HG02885 (cell line): ENCODE measurements around the gene ETV4.

Source experiments
- ATAC-seq: cut with Tn5 transposase; IDR thresholded peaks from one replicate; pipeline ENCODE4 v1.9.1; 2021; ENCODE audit warnings: mild to moderate bottlenecking; ENCODE audit not compliant: unreplicated experiment, poor library complexity

The ETV4 gene

DNA sequence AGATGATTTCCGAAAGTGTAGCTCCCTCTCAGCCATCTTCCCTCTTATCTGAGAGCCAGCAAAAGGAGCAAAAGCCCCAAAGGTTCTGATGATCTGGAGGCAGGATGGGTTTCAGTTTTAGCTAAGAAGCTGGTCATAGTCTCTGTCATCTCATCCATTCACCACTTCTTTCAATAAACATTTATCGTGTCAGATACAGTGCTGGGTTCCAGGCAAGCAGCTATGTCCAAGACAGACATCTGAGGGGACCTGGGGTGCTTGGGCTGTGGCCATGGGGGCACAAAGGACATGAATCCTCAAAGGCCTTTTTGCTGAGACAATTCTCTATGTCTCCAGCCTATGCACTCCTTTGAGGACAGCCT, 1.0 kb upstream of the ETV4 start:
- no peak for ATAC-seq

DNA sequence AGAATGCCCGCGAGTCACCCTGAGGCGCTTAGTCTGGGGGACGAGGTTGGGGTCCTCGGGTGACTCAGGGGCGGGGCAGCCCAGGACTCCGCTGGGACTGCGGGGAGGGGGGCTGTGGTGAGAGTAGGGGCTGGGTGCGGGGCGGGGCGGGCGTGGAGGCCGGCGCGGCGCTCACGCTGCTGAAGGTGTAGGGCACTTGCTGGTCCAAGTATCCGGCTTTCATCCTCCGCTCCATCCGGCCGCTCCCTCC, 832 bp downstream of the ETV4 start:
- peak; percentile 16 for ATAC-seq

DNA sequence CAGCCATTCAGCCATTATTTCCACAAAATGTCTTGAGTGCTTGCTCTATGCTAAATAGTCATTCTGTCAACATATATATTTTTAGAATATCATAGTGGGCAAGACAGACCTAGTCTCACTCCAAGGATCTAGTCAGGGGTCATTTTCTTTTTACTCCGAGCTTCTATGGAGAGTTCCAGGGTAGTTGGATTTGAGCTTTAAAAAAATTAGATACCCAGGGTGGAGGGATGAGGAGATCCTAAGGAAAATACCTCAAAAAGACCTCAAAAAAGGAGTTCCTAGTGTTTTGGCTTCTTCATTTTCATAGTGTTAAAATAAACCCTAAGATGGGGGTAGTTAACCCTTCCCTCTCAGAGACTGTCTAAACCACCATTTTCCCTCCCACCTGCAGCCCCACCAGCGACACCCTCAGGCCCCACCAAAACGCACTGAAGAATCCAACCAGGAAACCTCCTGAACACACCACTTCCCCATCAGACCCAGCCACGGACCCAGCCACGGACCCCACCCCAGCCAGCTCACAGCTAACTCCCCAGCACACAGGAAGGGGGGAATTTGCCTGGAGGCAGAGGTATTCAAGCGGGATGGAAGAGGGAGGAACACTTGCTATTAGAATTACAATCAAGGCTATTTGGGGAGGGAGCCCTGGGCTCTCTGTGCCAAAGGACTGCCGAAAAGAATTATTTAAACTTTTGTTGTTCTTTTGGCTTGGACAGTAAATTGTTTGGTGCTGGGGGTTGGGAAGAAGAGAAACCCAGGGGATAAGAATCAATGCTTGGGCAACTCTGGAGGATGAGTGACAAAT, 2.2 kb downstream of the ETV4 start:
- no peak for ATAC-seq

DNA sequence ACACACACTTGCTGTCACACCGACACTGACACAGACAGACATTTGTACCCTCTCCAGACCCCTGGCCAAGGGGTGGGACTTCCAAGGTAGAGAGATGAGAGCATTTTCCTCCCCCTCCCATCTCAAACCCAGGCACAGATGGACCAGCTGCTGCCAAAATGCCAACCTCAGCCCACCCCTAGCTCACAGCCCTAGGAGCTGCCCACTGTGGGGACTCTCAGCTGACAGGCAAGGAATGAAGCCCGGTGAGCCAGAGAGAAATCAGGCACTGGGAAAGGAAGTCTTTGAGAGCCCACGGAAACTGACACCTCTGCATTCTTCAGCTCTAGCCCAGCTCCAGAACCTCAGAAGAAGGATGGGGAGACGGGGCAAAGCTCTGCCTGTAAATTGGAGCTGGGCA, 2.8 kb downstream of the ETV4 start:
- no peak for ATAC-seq

DNA sequence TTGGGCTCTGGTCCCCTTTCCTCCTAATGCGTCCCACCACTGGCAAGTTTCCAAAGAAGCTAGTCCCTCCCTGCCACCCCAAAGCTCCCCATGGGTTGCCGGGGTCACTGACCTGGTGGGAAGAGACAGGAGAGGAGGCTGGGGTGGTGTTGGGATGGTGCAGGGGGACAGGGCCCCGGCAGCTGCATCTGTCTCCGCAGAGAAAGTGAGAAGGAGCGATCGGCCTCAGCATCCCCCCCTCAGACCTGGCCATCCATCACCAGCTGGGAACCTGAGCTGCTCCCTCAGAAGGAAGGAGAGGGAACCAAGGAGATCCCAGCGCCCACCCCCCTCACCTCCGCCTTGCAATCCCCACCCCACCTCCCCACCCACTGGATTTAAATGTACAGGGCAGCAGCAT, 3.3 kb downstream of the ETV4 start:
- ATAC-seq, result no peak

DNA sequence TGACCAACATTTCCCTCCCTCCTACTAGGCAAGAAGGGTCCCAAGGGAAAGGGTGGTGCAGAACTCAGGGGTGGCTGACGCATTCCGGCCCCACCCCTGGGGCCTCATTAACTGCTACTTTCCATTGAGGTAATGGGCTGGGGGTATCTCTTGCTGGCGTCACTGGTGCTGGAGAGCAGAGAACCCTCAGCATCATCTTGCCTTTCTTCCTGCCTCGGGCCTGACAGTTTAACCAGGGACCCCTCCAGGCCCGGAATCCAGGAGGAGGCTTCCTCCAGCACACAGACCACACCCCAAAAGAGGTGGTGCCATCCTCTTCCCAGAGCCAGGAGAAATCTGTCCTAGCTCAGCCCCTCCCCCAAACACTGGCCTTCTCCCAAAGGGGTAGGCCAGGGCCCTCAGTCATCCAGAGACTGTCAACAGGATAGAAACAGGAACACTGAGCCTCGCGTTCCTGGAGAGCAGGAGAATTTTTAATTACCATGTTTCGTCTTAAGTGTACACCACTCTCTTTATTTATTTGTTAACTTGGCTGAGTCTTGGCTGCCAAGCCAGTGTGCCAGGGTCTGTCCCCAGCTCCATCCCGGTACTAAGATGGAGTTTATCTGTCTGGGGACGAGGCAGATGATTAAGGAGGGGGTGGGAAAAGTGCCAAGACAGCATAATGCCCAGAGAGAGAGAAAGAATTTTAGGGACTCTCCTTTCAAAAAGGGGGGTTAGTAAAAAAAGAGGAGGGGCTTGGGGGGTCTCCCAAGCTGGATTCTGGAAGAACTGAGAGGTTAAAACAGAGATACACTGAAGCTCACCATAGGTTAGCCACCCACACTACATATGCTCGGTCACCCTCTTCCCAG, 5.1 kb downstream of the ETV4 start:
- no peak for ATAC-seq

DNA sequence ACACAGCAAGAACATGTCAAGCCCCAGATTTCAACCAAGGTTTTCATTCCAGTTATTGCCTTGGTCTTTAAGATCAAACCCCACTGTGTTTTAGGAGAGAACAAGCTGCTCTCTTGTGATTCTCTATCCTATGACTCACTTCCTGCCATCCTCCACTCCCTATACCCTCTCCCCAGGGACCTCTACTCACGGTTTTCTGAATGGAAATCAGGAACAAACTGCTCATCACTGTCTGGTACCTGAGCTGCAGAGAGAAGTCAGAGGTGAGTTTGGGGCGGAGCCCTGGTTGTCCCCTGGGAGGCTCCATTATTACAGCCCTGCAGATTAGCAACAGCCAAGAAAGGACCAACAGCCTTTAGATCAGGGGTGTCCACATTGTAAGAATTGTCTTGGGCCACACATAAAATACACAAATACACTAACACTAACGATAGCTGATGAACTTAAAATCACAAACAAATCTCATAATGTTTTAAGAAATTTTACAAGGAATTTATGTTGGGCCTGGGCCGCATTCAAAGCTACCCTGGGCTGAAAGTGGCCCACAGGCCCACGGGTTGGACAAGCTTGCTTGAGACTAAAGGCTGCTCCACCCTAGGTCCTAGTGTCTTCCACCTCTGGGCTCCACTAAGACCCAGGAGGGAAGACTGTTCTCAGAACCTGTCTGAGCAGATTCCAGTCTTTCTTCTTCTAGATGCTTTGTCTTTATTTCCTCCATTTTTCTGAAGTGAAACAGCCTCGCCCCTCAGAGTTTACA, 9.7 kb downstream of the ETV4 start:
- ATAC-seq, result no peak

DNA sequence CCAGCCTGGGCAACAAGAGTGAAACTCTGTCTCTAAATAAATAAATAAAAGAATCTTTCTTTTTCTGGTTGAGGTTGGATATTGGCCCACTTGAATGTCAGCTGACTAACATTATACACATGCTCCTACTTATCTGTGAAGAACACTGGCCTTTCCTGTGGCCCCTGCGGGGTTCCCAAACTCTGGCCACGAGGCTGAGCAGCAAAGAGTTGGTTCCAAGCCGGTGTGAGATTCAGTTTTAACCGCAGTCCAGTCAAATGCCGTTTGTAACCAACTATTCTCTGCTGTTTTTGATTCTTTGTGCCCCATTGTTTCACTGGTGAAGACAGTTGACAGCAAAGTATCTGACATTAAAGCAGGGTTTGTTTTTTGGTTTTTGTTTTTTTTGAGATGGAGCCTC, 11.2 kb downstream of the ETV4 start:
- no peak for ATAC-seq

DNA sequence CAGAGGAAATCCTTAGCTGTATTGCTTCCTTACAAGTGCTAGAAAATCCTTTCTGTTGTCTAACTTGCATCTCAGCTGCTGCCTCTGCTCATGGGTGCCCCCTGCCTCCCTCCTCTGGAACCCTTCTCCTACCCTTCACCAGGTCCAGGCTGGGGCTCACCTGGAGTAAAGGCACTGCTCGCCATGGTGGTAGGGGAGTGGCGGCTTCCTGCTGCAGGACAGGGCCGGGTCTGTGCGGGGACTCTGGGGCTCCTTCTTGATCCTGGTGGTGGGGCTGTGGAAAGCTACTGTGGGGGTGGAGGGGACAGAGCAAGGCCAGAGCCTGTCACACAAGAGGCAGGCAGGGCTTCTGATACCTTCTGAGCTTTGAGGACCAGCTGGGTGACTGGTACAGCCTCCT, 12.4 kb downstream of the ETV4 start:
- ATAC-seq, result no peak

DNA sequence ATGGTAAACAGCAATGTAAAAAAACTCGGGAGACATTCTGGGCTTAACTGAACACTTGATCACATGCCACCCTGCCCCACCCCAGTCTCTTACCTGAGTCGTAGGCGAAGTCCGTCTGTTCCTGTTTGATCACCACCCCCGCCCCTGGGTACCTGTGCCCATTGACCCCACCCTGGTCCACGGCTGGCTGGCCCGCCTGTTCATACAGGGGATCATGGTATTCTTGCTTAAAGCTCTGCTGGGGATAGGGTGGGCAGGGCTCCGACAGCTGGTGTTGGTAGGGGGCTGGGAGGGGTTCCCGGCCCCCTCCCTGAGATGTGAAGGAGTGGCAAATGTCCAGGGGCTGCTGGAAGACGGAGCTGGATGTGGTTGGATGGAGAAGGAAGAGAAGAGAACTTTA, 13.6 kb downstream of the ETV4 start:
- no peak for ATAC-seq

DNA sequence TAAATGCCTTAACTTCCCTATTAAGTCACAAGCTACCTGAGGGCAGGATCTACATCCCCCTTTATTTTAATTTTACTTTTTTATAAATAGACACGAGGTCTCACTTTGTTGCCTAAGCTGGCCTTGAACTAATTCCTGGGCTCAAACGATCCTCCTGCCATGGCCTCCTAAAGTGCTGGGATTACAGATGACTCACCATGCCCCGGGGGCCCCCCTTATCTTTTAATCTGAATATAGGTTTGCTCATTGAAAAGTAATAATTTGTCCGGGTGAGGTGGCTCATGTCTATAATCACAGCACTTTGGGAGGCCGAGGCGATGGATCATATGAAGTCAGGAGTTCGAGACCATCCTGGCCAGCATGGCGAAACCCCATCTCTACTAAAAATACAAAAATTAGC, 14.2 kb downstream of the ETV4 start:
- ATAC-seq, result no peak

DNA sequence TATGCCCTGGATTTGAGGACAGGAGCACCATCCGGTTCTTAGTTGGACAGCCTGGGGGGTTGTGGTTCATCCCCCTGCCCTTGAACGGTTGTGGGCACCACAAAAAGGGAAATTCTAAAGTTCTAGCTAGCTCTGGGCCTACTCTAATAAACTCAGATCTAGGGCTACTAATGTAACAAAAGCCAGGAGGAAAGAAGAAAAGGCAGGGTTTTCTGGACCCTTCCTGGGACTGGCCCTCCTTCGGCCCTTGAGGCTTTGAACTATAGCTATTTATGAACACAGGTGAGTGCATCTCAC, 15.1 kb downstream of the ETV4 start:
- no peak for ATAC-seq

DNA sequence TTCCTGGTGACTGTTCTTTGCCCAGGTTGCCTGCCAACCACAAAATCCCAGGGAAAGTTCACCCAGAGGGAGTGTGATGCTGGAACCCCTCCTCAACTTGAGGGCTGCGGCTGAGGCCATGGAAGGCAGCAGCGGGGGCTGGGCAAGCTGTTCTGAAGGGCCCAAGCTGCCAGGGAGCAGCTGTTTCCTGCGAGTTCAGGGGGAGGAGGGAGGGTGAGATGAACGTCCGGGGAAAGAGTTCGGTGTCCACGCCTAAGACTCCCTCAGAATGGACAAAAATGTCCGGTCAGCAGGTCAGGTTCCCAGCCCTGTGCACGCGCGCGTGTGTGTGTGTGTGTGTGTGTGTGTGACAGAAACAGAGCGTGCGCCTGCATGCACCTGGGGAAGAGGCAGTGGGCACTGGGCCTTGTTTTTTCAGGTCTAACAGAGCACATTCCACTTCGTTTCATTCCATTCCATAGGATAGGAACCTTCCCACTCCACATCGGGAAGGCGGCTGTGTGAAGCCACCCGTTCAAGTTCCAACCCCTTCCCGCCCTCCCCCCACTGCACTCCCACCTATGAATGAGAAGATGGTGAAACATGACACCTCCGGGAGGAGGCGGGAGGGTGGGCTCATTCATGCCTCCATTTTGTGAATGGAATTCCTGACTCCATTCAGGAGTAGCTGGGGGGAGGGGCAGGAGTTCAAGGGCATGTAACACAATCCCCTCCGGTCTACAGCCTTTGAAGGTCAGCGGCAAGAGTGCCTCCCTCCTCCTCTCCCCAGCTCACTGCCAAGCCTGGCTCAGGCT, 15.7 kb downstream of the ETV4 start:
- ATAC-seq, result no peak

DNA sequence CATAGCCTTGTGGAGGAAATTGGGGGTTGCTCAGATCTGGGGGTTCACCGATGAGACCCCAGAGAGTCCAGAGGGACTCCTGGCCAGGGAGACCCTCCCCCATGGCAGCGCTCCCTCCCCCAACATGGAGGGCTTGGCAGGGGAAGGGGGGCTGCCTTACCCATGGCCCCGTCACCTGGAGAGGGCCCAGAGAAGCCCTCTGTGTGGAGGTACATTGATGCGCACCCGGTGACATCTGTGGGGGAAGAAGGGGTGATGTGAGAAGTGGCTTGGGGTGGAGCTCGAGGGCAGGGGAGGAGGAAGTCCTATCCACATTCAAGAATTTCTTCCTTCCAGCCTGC, 16.2 kb downstream of the ETV4 start:
- no peak for ATAC-seq

DNA sequence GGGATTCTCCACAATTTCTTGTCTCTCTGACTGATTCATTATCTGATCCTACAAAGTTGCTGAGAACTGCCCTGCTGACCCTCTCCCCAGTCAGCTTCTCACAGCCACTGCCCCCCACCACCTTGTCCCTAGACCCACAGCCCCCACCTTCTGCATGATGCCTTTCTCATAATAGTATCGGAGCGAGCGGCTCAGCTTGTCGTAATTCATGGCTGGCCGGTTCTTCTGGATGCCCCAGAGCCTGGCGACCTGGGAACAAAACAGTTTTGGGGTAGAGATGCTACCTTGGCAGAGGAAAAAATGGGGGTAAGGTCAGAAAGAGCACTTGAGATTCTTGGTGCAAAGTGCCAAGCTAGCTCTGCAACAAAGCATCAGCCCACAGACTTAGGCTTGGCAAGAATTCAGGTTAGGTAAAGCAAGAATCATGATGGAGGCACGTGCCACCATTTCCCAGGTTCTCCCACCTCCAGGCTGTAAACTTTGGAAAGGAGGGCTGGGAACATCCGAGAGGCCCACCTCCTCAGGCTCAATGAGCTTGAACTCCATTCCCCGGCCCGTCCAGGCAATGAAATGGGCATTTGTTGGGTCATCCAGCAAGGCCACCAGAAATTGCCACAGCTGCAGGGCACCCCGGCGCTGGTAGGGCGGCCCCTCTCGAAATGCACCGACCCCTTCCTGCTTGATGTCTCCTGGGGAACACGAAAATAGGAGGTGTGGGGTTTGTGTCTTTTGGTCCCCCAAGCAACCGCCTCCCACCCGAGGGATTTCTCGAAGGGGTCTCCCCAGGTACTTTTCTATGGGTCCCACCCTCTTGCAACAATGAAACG, 16.9 kb downstream of the ETV4 start:
- ATAC-seq, result no peak

DNA sequence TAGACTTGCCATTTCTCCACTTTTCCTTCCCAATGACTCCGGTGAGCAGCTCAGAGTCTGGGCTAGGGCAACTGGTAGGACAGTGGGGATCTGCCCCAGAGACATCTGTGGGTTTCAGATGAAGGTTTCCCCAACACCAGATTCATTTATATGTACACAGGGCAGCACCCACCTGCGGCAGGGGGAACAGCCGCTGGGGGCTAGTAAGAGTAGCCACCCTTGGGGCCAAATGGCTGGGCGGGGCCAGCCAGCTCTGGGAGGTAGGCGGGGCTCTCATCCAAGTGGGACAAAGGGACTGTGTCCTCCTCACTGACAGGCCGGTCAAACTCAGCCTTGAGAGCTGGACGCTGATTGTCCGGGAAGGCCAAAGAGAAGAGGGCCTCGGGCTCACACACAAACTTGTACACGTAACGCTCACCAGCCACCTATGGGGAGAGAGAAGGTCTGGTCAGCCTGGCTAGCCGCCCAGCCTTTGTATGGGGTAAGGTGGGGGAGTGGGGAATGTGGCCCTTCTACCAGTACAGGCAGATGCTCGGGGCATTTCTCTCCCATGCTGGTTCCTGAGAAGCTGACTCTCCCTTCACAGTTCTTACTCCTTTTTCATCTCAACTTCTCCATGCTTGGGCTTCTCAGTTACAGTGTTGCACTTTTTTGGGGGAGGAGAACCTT, 17.7 kb downstream of the ETV4 start:
- ATAC-seq, result no peak

DNA sequence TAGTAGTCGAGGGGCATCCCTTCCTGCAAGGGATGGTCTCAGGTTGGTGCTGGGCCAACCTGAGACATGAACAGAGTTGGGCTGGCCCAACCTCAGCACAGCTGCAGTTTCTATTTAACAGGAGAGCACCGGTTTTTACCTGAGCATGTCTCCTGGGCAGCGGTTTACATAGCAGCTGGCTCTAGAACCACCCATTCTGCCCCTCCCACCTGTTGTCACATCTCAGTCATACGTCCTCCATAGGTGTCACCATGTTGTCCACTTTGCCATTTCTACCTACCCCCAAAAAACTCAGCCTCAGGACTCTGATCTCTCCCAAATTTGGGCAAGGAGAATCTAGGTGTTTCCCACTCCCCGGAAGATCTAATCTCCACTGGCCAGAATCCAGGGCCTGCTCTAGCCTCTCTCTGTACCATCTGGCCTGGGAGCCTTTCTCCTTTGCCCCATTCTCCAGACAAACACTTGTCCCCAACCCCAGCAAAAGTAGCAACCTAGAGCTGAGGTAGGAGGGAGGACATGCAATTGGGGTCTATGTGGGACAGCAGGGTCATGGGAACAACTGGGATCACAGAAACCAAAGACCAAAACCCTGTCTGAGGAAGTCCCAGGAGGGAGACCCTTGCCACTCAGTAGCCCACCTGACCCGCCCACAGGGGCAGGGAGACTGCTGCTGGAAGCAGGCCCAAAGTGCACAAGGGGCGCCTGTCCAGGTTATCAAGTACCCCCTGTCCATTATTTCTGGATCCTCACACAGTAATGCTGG, 19.1 kb downstream of the ETV4 start:
- ATAC-seq, result no peak

DNA sequence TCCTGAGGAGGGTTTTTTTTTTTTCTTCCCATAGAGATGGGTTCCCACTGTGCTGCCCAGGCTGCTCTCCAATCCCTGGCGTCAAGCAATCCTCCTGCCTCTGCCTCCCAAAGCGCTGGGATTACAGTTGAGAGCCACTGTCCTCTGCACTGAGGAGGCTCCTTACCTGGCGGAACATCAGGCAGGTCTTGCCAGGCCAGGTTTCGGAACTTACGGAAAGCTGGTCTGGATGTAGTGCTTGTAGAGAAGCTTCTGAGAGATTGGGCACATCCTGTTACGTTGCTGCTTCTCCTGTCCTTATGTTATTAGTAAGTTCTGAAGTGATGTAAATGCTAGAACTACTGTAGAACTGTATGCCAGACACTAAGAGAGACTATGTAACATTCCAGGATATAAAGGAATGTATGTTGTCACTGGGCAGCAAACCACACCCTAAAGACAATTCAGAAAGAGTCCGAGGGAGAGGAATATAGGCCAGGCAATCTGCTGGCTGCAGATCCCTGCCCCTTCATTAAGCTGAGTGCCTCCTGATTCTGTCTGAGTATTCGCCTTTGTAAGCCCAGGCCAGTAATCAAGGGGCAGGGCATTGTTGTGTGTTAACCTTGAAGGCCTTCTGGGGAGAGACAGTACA, 21.1 kb downstream of the ETV4 start:
- ATAC-seq, result no peak
